NB4 (cell line): ENCODE measurements around the gene ATIC.

Experiments
- POLR2A ChIP-seq: IDR thresholded peaks from 2 replicates; pipeline ENCODE4 v1.6.1; 2011; ENCODE audit warnings: mild to moderate bottlenecking; ENCODE audit not compliant: insufficient read length; ENCODE audit errors: extremely low read depth
- TF ChIP-seq, protein P1 (sequence below): IDR thresholded peaks from one replicate; pipeline ENCODE4 v1.5.1; 2012; ENCODE audit warnings: low read depth, low read length
- TF ChIP-seq, protein P2 (sequence below): IDR thresholded peaks from 2 replicates; pipeline ENCODE4 v1.6.1; 2011; ENCODE audit warnings: low read depth, low read length

DNA sequence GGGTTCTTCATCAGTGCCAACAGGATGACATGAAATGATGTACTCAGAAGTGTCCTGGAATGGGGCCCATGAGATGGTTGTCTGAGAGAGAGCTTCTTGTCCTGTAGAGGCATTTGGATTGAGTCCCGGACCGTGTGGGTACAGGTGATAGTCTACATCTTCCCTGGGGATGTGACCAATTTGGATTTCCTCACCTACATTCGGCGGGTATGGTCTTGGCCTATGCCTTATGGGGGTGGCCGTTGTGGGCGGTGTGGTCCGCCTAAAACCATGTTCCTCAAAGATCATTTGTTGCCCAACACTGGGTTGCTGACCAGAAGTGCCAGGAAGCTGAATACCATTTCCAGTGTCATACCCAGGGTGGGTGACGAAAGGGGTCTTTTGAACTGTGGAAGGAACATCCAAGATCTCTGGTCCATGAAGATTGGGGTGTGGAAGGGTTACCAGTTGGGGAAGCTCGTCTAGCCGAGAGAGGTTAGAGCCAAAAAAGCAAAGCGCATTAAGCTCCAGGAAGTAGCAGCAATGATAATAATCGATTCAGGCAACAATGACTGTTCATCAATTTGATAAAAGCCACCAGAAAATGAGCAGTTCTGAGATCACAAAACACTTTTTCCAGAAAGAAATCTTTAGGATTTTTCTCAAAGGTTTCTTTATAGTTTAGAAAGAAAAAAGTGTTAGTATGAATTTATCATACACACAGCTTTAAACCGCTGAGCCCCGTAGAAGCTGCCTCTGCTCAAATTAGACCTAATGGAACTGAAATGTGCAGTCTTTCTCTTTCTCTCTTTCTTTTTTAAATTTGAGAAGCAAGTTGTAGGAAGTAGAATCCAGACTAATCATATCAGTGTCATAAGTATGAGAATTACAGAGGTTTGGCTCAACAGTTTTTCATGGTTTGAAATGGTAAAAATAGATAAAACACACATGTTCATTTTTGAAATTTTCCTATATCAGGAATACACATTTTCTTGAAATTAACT lies 60.3 kb downstream of the ATIC start:
- TF ChIP-seq, protein P1, sequence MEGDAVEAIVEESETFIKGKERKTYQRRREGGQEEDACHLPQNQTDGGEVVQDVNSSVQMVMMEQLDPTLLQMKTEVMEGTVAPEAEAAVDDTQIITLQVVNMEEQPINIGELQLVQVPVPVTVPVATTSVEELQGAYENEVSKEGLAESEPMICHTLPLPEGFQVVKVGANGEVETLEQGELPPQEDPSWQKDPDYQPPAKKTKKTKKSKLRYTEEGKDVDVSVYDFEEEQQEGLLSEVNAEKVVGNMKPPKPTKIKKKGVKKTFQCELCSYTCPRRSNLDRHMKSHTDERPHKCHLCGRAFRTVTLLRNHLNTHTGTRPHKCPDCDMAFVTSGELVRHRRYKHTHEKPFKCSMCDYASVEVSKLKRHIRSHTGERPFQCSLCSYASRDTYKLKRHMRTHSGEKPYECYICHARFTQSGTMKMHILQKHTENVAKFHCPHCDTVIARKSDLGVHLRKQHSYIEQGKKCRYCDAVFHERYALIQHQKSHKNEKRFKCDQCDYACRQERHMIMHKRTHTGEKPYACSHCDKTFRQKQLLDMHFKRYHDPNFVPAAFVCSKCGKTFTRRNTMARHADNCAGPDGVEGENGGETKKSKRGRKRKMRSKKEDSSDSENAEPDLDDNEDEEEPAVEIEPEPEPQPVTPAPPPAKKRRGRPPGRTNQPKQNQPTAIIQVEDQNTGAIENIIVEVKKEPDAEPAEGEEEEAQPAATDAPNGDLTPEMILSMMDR: no peak
- no peak for TF ChIP-seq POLR2A
- TF ChIP-seq, protein P2, sequence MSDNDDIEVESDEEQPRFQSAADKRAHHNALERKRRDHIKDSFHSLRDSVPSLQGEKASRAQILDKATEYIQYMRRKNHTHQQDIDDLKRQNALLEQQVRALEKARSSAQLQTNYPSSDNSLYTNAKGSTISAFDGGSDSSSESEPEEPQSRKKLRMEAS: no peak
